Adipocyte (in vitro differentiated cells): Measurements from ENCODE around the gene ELOVL5.

Experiments
- DNase-seq: peaks from one replicate; pipeline ENCODE4 v3.0.0-alpha.2; 2015; ENCODE audit warnings: low read depth
- H3K27me3 ChIP-seq: replicated peaks from 2 replicates; pipeline ENCODE4 v1.7.0; 2013; ENCODE audit warnings: mild to moderate bottlenecking, low read length, moderate library complexity; ENCODE audit not compliant: control insufficient read depth, insufficient read depth
- H3K36me3 ChIP-seq: 2 replicates; pipeline ENCODE4 v1.7.0; 2013; ENCODE audit warnings: low read length, mild to moderate bottlenecking, moderate library complexity; ENCODE audit not compliant: control insufficient read depth, insufficient read depth, severe bottlenecking
- H3K4me1 ChIP-seq: 2 replicates; pipeline ENCODE4 v1.7.0; 2013; ENCODE audit warnings: mild to moderate bottlenecking, low read length, moderate library complexity; ENCODE audit not compliant: control insufficient read depth, insufficient read depth
- H3K4me3 ChIP-seq: 2 replicates; pipeline ENCODE4 v1.7.0; 2013; ENCODE audit warnings: mild to moderate bottlenecking, low read length, moderate library complexity
- H3K9ac ChIP-seq: 2 replicates; pipeline ENCODE4 v1.7.0; 2013; ENCODE audit warnings: mild to moderate bottlenecking, low read length, moderate library complexity
- H3K9me3 ChIP-seq: 2 replicates; pipeline ENCODE4 v1.7.0; 2013; ENCODE audit warnings: mild to moderate bottlenecking, low read length, moderate library complexity; ENCODE audit not compliant: control insufficient read depth

ELOVL5 gene

GRCh38 chr6:53264915-53265607 is 83.7 kb downstream of the ELOVL5 start:
- H3K4me3 ChIP-seq, result no peak overlapping the region
- no peaks in the 10 kb centered on the region for H3K27me3 ChIP-seq
- H3K36me3 ChIP-seq, result peaks cover 93% of the 10 kb centered on the region
- no peaks in the 10 kb centered on the region for H3K9me3 ChIP-seq
- DNase-seq, result no peak
- peak overlapping the region; percentile 41 for H3K9ac ChIP-seq
- H3K4me1 ChIP-seq, result peaks cover 18% of the 10 kb centered on the region

GRCh38 chr6:53264337-53264736 is 84.4 kb downstream of the ELOVL5 start:
- H3K27me3 ChIP-seq, result no peaks in the 10 kb centered on the region
- H3K4me1 ChIP-seq, result peaks cover 18% of the 10 kb centered on the region
- peak overlapping the region; percentile 41 for H3K9ac ChIP-seq
- peaks cover 93% of the 10 kb centered on the region for H3K36me3 ChIP-seq
- no peaks in the 10 kb centered on the region for H3K9me3 ChIP-seq
- no peak for DNase-seq
- H3K4me3 ChIP-seq, result no peak overlapping the region

GRCh38 chr6:53263917-53264316 is 84.8 kb downstream of the ELOVL5 start:
- DNase-seq, result peak; percentile 56
- peak overlapping the region; percentile 41 for H3K9ac ChIP-seq
- H3K27me3 ChIP-seq, result no peaks in the 10 kb centered on the region
- peaks cover 93% of the 10 kb centered on the region for H3K36me3 ChIP-seq
- no peaks in the 10 kb centered on the region for H3K9me3 ChIP-seq
- no peak overlapping the region for H3K4me3 ChIP-seq
- peaks cover 18% of the 10 kb centered on the region for H3K4me1 ChIP-seq

GRCh38 chr6:53259860-53260580 is 88.7 kb downstream of the ELOVL5 start:
- Histone ChIP-seq H3K27me3 (no peaks in the 10 kb centered on the region), H3K9ac (no peak overlapping the region), H3K9me3 (no peaks in the 10 kb centered on the region), H3K4me3 (no peak overlapping the region), H3K36me3 (peaks cover 63% of the 10 kb centered on the region), H3K4me1 (peaks cover 18% of the 10 kb centered on the region)
- DNase-seq, result no peak

GRCh38 chr6:53258774-53259155 is 90.0 kb downstream of the ELOVL5 start:
- DNase-seq, result no peak
- Histone ChIP-seq H3K9me3 (no peaks in the 10 kb centered on the region), H3K36me3 (peaks cover 51% of the 10 kb centered on the region), H3K27me3 (no peaks in the 10 kb centered on the region), H3K9ac (no peak overlapping the region), H3K4me1 (peaks cover 5% of the 10 kb centered on the region), H3K4me3 (no peak overlapping the region)

GRCh38 chr6:53258076-53258773 is 90.5 kb downstream of the ELOVL5 start:
- Histone ChIP-seq H3K4me3 (no peak overlapping the region), H3K9ac (no peak overlapping the region), H3K27me3 (no peaks in the 10 kb centered on the region), H3K36me3 (peaks cover 47% of the 10 kb centered on the region), H3K4me1 (no peaks in the 10 kb centered on the region), H3K9me3 (no peaks in the 10 kb centered on the region)
- DNase-seq, result no peak

GRCh38 chr6:53257533-53257932 is 91.2 kb downstream of the ELOVL5 start:
- no peaks in the 10 kb centered on the region for H3K4me1 ChIP-seq

GRCh38 chr6:53257001-53257400 is 91.7 kb downstream of the ELOVL5 start:
- no peaks in the 10 kb centered on the region for H3K9me3 ChIP-seq
- peaks cover 5% of the 10 kb centered on the region for H3K4me1 ChIP-seq
- H3K27me3 ChIP-seq, result no peaks in the 10 kb centered on the region
- no peak overlapping the region for H3K9ac ChIP-seq
- H3K4me3 ChIP-seq, result no peak overlapping the region
- H3K36me3 ChIP-seq, result peaks cover 39% of the 10 kb centered on the region
- DNase-seq, result no peak

More at GRCh38 chr6:53257533-53257932, 91.2 kb downstream of the ELOVL5 start:
- no peak for DNase-seq
- H3K36me3 ChIP-seq, result peaks cover 45% of the 10 kb centered on the region
- no peaks in the 10 kb centered on the region for H3K9me3 ChIP-seq
- no peaks in the 10 kb centered on the region for H3K27me3 ChIP-seq
- H3K9ac ChIP-seq, result no peak overlapping the region
- no peak overlapping the region for H3K4me3 ChIP-seq

GRCh38 chr6:53252177-53252692 is 96.5 kb downstream of the ELOVL5 start:
- Histone ChIP-seq H3K4me3 (no peak overlapping the region), H3K9ac (no peak overlapping the region), H3K36me3 (no peaks in the 10 kb centered on the region), H3K4me1 (peaks cover 32% of the 10 kb centered on the region), H3K27me3 (no peaks in the 10 kb centered on the region), H3K9me3 (no peaks in the 10 kb centered on the region)
- DNase-seq, result no peak

GRCh38 chr6:53251033-53251672 is 97.6 kb downstream of the ELOVL5 start:
- H3K36me3 ChIP-seq, result no peaks in the 10 kb centered on the region
- H3K27me3 ChIP-seq, result no peaks in the 10 kb centered on the region
- H3K9ac ChIP-seq, result peak overlapping the region; percentile 82
- H3K4me1 ChIP-seq, result peaks cover 32% of the 10 kb centered on the region
- no peaks in the 10 kb centered on the region for H3K9me3 ChIP-seq
- peak overlapping the region; percentile 32 for H3K4me3 ChIP-seq
- DNase-seq, result peak; percentile 24
